Measurements from ENCODE around the gene ANKS1B. TPM values are rescaled to one million over a fixed set of nuclear protein-coding genes. Genes with fewer than 3 reads are reported as not detected.
"Not testable (repeated sequence)": the region's sequence is repeated elsewhere in the genome, so short reads cannot be mapped to it uniquely, and the experiment has no call there.

The ANKS1B gene
- total RNA-seq, 4 donors from 2014 or later: 34.5 to 81.9 (median 71.1) TPM

DNA sequence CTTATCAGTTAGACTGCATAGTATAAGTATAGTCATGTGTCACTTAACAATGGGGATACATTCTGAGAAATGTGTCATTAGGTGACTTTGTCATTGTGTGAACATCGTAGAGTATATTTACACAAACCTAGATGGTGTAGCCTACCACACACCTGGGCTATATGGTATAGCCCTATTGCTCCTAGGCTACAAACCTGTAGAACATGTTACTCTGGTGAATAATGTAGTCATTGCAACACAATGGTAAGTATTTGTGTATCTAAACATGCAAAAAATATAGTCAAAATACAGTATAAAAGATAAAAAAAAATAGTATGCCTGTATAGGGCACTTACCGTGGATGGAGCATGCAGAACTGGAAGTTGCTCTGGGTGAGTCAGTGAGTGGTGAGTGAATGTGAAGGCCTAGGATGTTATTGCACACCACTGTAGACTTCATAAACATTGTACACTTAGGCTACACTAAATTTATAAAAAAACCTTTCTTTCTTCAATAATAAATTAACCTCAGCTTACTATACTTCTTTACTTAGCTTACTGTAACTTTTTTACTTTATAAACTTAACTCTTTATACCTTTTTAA, 40.3 kb upstream of the ANKS1B start:
- Histone ChIP-seq H3K36me3 (no peaks in the 10 kb centered on the region), H3K27ac (no peak overlapping the region), H3K4me1 (no peaks in the 10 kb centered on the region), H3K27me3 (no peaks in the 10 kb centered on the region), H3K9me3 (no peaks in the 10 kb centered on the region), H3K4me3 (replicated peaks in 1 of 3) (no peak overlapping the region)
- 85 to 89% methylated on average over 2 of the region's 2 CpGs for WGBS, 2 donors
- intact Hi-C loops (cut with DNase I): no loop called here
- TF ChIP-seq CTCF (IDR thresholded peaks at IDR 0.05) (no peak), POLR2A (IDR thresholded peaks at IDR 0.05) (no peak)
- DNase-seq: no peak

- Histone ChIP-seq H3K27me3 (no peaks in the 10 kb centered on the region), H3K27ac (no peak overlapping the region), H3K4me3 (replicated peaks in 1 of 3) (no peak overlapping the region), H3K4me1 (no peaks in the 10 kb centered on the region), H3K36me3 (no peaks in the 10 kb centered on the region), H3K9me3 (no peaks in the 10 kb centered on the region)
- DNase-seq: no peak
- intact Hi-C loops (cut with DNase I): no loop called here
- WGBS, 2 donors: 69 to 76% methylated on average over 1 of the region's 1 CpG
- no peak for TF ChIP-seq CTCF (IDR thresholded peaks at IDR 0.05)
- TF ChIP-seq POLR2A (IDR thresholded peaks at IDR 0.05): no peak
Measured at GRCh38 chr12:100020370-100020769, 35.6 kb upstream of the ANKS1B start.

DNA sequence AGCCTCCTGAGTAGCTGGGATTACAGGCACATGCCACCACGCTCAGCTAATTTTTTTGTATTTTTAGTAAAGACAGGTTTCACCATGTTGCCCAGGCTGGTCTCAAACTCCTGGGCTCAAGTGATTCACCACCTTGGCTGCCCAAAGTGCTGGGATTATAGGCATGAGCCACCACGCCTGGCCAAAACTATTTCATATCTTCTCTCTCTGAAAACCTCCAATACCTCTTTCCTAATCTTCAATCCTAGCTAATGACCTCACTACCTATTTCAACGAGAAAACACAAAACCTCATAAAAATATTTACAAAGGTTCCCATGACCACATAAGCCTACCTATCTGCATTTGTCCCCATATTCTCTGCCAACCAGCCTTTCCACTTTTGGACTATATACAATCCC, 32.3 kb upstream of the ANKS1B start:
- Histone ChIP-seq H3K36me3 (no peaks in the 10 kb centered on the region), H3K27ac (no peak overlapping the region), H3K27me3 (no peaks in the 10 kb centered on the region), H3K4me1 (no peaks in the 10 kb centered on the region), H3K4me3 (replicated peaks in 1 of 3) (no peak overlapping the region), H3K9me3 (no peaks in the 10 kb centered on the region)
- no peak for DNase-seq
- WGBS, 2 donors: 88 to 96% methylated on average over 3 of the region's 3 CpGs
- intact Hi-C loops (cut with DNase I): no loop called here
- no peak for TF ChIP-seq POLR2A (IDR thresholded peaks at IDR 0.05)
- TF ChIP-seq CTCF (IDR thresholded peaks at IDR 0.05): no peak

- DNase-seq; intact Hi-C loops (cut with DNase I); H3K4me3 ChIP-seq (replicated peaks in 1 of 3); H3K36me3 ChIP-seq; H3K9me3 ChIP-seq; H3K27ac ChIP-seq; H3K27me3 ChIP-seq; H3K4me1 ChIP-seq: not testable (repeated sequence)
- WGBS, 2 donors: 94 to 96% methylated on average over 4 of the region's 4 CpGs
Measured at GRCh38 chr12:100016304-100016703, 31.6 kb upstream of the ANKS1B start.

- H3K27me3 ChIP-seq: not testable (repeated sequence)
- WGBS, 2 donors: 86 to 88% methylated on average over 9 of the region's 9 CpGs
Measured at GRCh38 chr12:100005846-100006245, 21.1 kb upstream of the ANKS1B start.

DNA sequence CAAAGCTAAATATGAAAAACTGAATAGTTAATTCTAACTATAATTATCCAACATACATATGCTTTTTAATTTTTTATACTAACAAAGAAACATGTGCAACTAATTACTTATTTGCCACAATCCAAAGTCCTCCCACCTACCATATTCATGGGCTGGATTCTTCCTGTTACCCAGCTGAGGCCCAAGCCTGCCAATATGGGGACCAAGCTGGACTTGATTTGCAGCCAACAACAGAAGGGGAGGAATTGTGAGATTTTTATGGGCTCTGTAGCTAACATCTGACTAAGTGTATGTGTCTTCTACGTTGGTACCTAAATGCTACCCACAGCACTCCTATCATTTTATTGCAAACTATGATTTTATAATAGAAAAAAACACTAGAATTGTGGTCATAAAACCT, 13.1 kb upstream of the ANKS1B start:
- Histone ChIP-seq H3K4me1 (no peaks in the 10 kb centered on the region), H3K4me3 (replicated peaks in 1 of 3) (no peak overlapping the region), H3K27me3 (no peaks in the 10 kb centered on the region), H3K36me3 (no peaks in the 10 kb centered on the region), H3K27ac (no peak overlapping the region), H3K9me3 (no peaks in the 10 kb centered on the region)
- TF ChIP-seq CTCF (IDR thresholded peaks at IDR 0.05): no peak
- TF ChIP-seq POLR2A (IDR thresholded peaks at IDR 0.05): no peak
- intact Hi-C loops (cut with DNase I): no loop called here
- DNase-seq: no peak
- 81 to 86% methylated on average over 1 of the region's 1 CpG for WGBS, 2 donors

More at GRCh38 chr12:100005846-100006245, 21.1 kb upstream of the ANKS1B start:
- H3K4me1 ChIP-seq; H3K4me3 ChIP-seq (replicated peaks in 1 of 3); H3K27ac ChIP-seq; intact Hi-C loops (cut with DNase I); H3K9me3 ChIP-seq; DNase-seq; H3K36me3 ChIP-seq: not testable (repeated sequence)

Data from thyroid gland (tissue), 4 donors.